ENCODE measurements around the gene CTBP2.
"Not testable (repeated sequence)": the region's sequence is repeated elsewhere in the genome, so short reads cannot be mapped to it uniquely, and the experiment has no call there.

The CTBP2 gene

DNA sequence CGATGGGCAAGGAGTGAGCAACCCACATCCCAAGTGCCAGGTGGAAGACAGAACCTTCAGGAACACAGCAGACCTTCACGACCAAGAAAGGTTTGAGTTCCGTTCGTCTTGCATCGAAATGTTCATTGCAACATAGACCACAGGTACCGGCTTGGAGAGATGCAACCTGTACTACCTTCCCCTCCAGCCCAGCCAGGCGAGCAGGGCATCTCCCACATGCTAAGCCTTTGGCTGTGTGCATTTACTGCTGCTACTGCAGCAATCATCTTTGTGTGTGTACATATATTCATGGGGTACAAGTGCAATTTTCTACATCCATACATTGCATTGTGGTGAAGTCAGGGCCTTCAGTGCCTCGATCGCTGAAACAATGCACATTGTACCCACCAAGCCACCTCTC lies 58.8 kb downstream of the CTBP2 start:
- no peak for DNase-seq

- no peak for DNase-seq
Measured at GRCh38 chr10:125101049-125101448, 59.3 kb downstream of the CTBP2 start.

DNA sequence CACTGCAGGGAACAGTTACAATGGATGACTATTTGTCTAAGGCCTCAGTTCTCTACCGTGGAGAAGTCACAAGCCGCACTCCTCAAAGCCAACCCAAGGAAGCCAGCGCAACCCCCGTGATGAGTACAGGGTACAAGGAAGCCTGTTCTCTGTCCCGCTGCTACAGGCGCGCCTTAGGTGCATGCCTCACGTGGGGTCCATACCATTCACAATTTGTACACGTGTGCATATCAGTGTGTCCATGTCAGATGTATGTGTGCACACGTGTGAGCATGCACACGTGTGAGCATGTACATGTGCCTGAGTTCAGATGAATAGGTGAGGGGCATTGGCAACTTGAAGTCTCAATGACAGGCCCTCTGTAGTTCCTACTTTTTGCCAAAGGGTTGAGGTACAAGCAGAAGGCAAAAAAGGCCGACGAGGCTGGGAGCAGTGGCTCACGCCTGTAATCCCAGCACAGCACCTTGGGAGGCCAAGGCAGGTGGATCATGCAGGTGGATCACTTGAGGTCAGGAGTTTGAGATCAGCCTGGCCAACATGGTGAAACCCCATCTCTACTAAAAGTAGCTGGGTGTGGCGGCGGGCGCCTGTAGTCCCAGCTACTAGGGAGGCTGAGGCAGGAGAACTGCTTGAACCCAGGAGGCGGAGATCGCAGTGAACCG lies 62.8 kb downstream of the CTBP2 start:
- DNase-seq = no peak

DNA sequence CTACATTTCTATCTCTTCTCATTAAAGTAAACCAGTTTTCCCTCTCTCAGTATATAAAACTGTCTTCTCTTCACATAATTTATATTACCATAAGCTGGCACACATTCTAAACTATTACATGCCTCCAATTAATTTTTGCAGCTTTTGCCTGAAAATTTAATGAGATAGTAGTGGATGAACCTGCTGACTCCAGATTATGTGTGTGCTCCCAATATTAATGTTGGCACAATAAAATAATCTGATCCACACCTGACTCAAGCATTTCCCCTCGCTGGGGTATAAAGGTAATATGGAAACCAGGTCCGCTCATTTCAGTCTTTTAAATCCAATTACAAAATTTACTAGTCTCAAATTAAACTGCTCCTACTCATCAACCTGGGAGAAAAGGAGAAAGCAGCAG lies 63.4 kb downstream of the CTBP2 start:
- no peak for DNase-seq

DNA sequence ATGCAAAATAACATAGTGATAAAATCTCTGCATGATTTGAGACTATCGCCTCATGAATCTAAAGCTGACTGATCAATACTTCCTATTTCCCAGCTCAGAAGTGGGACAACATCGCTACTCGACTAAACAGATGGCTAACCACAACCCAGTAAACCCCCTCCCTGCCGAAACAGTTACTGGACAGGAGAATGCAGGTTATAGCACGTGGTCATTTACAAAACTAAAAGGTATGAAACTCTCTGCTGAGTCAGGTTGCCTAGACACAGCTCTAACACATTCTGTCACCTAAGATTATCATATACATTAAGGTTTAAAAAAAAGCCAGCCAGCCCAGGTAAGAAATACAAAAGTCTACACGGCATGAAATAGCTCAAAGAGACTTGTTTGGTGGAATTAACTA lies 64.0 kb downstream of the CTBP2 start:
- DNase-seq = no peak

DNA sequence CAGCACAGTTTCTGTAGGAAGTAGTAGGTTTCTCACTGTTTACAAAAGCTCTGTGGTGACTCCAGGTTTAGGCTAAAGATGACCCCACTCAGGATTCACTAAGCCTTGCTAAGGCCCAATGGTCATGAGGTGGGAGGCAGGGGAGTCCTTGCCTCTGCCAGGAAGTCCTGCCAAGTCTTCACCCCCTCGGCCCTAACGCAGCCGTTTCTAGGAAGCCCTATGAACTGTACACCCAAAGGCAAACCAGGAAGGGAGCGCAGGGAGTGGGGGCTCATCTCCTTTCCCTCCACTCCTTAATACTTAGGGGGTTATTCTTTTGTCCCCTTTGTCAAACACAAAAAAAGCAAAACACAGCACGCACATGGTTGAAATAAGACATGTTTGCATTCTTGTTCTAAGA lies 64.6 kb downstream of the CTBP2 start:
- no peak for DNase-seq

DNA sequence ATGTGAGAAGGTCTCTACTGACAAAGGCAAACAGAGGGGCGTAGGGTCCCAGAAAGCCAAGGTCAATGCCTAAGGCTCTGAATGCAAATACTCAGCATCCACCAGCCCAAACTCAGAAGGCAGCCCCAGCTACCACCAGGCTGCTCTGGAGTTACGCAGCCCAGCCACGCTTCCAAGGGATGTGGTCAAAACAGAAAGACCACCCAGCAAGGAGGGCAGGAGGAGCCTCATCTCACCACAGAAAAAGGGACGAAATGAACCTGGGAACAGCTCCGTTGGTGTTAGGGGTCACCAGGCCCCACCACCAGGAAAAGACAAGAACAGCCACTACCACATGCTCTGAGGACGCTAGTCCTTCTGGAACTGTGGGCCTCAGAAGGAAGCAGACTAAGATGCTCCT lies 65.1 kb downstream of the CTBP2 start:
- no peak for DNase-seq

GRCh38 chr10:125094806-125095205 lies 65.6 kb downstream of the CTBP2 start:
- no peak for DNase-seq

DNA sequence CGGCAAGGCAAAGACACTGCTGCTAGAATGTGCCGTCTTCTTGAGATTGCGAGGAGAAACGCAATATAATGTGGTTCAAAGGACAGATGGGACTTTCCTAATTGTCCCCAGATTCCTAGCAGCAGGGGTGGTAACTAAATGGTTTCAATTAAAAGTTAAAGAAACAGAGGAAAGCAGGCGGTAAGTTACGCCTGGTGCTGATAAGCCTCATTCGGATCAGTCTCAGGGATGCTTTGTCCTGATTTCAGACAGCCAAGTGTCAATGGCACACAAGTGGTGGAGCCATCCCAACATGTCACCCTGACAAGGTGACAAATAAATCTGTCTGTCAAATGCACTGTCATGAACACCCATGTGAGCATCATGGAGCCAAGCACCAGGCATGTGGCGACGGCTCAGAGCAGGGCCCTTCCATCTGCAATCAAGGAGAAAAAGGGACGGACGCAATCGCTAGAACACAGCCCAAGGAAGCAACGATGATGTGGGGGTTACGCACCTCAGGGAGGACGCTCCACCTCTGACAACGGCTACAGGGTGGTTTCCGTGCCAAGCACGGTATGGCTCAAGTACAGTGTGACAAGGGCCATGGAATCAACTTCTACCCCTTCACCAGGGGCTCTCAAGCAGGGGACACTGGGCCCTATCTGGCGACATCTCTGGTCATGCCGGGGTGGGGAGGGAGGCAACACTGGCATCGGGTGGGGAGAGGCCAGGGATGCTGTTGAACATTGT lies 66.2 kb downstream of the CTBP2 start:
- DNase-seq = no peak

DNA sequence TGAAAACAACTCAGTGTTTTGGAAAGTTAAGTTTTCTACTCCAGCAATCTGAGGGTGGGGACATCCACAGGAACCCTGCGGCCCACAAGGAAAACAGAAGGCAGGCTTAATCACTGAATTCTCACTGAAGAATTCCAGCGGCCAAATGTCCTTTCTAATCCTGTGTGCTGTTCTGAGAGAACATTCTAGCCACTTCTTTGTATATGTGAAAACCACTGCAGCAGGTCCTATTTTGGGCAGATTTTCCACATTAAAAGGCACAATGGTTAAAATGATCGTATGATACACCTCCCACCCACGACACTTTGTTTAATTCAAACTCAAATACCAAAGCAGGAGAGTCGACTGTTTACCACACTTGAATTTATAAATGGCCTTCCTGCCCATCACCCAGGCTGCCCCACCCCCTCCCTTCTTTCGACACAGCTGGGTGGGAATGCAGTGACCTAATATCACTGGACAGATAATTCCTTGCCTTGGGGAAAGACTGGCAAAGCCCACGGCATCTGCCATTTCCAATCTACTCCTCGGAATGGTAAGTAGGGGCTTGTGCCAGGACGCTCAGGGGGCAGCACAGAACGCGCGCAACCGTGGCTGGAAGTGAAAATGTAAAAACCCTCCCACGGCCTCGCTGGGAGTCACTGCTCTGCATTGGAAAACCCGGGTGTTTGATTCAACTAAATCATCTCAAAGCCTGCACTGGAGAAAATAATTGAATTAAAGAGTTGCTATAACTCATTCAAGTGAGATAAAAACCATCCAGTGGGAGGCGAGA lies 67.0 kb downstream of the CTBP2 start:
- no peak for DNase-seq

- DNase-seq = no peak
Measured at GRCh38 chr10:125092564-125093031, 67.8 kb downstream of the CTBP2 start.

DNA sequence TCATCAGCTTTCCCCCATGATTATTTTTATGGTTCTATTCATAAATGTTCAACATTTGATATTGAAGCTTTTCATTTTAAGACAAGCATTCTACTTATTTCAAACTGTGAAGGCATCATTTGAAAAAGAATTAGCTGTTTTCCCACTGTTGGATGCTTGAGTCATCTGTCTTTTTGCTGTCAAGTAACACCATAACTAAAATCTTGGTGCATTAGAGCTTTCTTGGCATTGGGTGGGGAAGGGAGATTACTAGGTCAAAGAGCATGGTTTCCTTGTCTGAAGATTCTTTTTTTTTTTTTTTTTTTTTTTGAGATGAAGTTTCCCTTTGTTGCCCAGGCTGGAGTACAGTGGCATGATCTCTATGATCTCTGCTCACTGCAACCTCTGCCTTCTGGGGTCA lies 68.5 kb downstream of the CTBP2 start:
- no peak for DNase-seq

- DNase-seq = no peak
Measured at GRCh38 chr10:125089469-125089868, 70.9 kb downstream of the CTBP2 start.

GRCh38 chr10:125087897-125088215 lies 72.5 kb downstream of the CTBP2 start:
- no peak for DNase-seq

DNA sequence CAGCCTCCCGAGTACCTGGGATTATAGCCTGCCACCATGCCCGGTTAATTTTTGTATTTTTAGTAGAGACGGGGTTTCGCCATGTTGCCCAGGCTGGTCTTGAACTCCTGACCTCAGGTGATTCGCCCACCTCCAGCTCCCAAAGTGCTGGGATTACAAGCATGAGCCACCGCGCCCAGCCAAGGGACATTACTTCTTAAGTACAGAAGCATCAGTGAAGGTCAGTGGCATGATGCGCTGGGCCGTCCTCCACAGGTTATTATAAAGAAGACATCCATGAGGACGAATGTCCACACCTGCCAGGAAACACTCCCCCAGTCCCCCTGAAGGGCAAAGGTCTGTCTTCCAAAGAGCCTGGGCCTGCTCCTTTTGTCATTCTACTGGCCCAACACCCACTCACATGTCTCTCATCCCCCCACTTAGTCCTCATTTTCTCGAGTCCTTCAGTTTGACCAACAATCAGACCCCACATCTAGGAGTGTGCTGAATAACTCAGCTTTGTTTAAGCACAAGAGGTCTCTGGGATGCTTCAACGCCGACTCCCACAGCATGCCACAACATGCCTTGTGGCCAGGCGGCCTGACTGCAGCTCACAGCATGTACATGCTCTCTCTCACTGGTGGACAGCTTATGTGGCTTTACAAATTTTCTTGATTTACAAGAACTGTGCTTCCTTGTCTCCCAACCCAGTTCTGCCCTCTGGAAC lies 73.0 kb downstream of the CTBP2 start:
- no peak for DNase-seq

- DNase-seq = no peak
Measured at GRCh38 chr10:125086691-125087090, 73.7 kb downstream of the CTBP2 start.

DNA sequence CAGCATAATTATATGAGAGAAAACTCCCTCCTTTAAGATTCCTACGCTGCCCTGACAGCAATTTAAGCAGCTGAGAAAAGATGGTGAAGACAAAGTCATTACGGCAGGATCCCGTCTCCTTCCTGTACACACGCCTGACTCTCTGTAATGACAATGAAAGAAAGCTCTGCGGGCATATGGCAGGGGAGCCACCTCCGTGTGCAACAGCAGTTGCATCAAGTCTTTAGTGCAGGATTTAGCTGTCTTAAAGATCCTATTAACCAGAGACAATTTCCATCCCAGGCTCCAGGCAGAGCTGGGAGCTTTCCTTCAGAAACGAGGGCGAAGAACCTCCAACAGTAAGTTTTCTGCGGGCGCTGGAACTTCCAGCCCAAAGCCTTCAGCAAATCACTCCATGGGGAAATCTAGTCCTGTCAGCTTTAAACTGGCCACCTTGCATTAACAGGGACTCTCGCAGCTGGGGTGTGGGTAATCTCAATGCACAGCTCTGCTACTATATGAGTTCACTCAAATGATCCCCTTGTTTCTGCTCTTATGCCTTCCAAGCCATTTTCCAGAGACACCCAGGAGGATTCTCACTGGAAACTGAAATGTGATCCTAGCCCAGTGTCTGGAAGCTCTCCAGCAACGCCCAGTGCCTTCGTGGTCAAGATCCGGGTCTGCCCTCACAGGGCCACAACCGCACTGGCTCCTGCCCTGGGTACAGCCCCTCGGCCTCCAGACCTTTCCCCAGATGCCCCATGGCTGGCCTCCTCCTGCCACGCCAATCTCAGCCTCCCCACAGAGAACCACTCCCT lies 74.9 kb downstream of the CTBP2 start:
- DNase-seq = no peak

DNA sequence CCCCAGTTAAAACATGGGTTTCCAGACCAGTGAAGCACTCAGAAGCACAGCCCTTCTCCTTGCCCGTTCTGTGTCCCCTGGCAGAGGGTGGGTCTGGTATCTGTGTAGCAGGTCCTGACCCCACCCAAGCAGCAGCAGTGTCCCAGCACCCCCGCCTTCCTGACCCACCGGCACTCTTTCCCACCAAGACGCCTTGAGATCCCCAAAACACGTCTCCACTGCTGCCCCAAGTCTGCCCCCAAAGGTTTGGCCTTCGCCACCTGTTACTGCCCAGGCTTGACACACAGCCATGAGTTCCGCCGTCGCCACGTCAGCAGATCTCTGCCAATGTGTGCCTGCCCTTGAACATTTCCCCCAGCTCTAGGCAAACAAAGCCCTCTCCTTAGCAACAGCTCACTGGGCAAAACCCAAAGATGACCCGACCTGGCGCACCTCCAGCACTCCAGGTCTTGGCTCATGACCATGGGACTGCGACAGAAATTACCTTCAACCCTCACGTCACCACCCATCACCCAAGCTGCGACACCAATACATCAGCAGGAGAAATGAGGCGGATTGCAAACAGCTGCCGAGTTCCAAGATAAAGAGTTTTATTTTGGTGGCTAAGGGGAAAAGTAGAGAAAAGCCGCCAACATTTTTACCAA lies 75.6 kb downstream of the CTBP2 start:
- DNase-seq = no peak

DNA sequence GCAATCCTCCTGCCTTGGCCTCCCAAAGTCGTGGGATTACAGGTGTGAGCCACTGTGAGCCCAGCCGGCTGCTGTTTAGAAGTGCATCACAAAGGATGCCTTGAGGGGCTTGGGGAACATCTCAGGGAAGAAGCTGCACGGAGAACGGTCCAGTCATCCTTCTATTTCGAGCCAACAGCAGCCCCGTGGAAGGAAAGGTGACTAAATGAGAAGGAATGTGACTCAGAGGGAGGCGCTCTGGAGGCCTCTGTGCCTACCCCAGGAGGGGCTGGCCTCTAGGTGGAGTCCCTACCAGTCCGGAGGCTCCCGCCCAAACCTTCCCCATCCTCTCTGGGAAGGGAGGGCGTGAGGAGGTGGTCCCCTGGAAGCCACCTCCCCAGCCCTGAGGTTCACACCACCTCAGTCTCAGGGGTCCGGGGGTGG lies 76.2 kb downstream of the CTBP2 start:
- no peak for DNase-seq

DNA sequence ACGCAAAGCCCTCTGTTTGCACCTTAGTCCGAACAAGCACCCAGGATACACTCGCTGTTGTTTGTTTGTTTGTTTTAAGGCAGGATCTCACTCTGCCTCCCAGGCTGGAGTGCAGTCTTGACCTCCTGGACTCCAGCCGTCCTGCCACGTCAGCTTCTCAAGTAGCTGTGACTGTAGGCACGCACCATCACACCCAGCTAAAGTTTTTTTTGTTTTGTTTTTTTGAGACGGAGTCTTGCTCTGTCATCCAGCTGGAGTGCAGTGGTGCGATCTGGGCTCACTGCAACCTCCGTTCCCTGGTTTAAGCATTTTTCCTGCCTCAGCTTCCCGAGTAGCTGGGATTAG lies 76.8 kb downstream of the CTBP2 start:
- no peak for DNase-seq

- DNase-seq = no peak
Measured at GRCh38 chr10:125082881-125083575, 77.3 kb downstream of the CTBP2 start.

DNA sequence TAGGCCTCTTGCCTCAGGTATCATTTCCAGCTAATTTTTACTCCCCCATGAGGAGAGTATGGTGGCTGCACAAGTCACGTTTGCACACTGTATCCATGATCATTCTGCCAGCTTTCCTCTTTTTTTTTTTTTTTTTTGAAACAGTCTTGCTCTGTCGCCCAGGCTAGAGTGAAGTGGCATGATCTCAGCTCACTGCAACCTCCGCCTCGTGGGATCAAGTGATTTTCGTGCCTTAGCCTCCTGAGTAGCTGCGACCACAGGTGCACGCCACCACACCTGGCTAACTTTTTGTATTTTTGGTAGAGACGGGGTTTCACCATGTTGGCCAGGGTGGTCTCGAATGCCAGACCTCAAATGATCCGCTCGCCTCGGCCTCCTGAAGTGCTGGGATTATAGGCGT lies 77.9 kb downstream of the CTBP2 start:
- not testable (repeated sequence) for DNase-seq

All from stimulated activated naive CD4-positive, alpha-beta T cell treated with Interleukin-2 at 50 U/mL for 16 hours (primary cell).